H1 (cell line): ENCODE data around the gene PMPCB.

Experiments
- CHD1 ChIP-seq: IDR thresholded peaks from 2 replicates; pipeline ENCODE4 v1.6.1; 2012; ENCODE audit warnings: low read depth, low read length, improper control_type of control experiment
- CHD2 ChIP-seq: IDR thresholded peaks from 2 replicates; pipeline ENCODE4 v1.6.1; 2012; ENCODE audit warnings: low read length, improper control_type of control experiment
- CREB1 ChIP-seq: IDR thresholded peaks from 2 replicates; pipeline ENCODE4 v1.6.1; 2012; ENCODE audit warnings: inconsistent platforms
- EP300 ChIP-seq, 2 experiments: IDR thresholded peaks; 1 replicate in 1 of 2; 2 replicates in 1 of 2; pipeline ENCODE4 v1.6.1; 2011 to 2012; ENCODE audit warnings: low read depth in 2 of 2, low read length in 2 of 2, mild to moderate bottlenecking in 2 of 2, borderline replicate concordance in 1 of 2, inconsistent platforms in 1 of 2, moderate library complexity in 1 of 2
- EZH2 ChIP-seq: fragments of 200-600 bp; sonication (generic); IDR thresholded peaks from 2 replicates; pipeline ENCODE4 v1.7.1; 2012; ENCODE audit warnings: low read depth, mild to moderate bottlenecking, moderate library complexity, low read length, inconsistent platforms; ENCODE audit not compliant: severe bottlenecking
- KDM5A ChIP-seq: fragments of 200-600 bp; IDR thresholded peaks from 2 replicates; pipeline ENCODE4 v1.7.1; 2012; ENCODE audit warnings: mild to moderate bottlenecking, low read length, inconsistent platforms, mixed read lengths
- POLR2A ChIP-seq, 2 experiments: IDR thresholded peaks; 1 replicate in 1 of 2; 2 replicates in 1 of 2; pipeline ENCODE4 v1.6.1; 2011; ENCODE audit warnings: low read depth in 2 of 2, low read length in 2 of 2, mild to moderate bottlenecking in 2 of 2; ENCODE audit errors: control extremely low read depth in 1 of 2
- POLR2AphosphoS5 ChIP-seq: IDR thresholded peaks from 2 replicates; pipeline ENCODE4 v1.6.1; 2011; ENCODE audit warnings: low read depth, low read length
- RAD21 ChIP-seq, 2 experiments: IDR thresholded peaks in 1 of 2; conservative IDR thresholded peaks in 1 of 2; 2 replicates each; pipeline ENCODE4 v1.6.1; 2011; ENCODE audit warnings: low read depth in 2 of 2, low read length in 2 of 2, improper control_type of control experiment in 1 of 2, inconsistent platforms in 1 of 2, mild to moderate bottlenecking in 1 of 2, moderate library complexity in 1 of 2
- RFX5 ChIP-seq: IDR thresholded peaks from 2 replicates; pipeline ENCODE4 v1.6.1; 2011; ENCODE audit warnings: low read depth, low read length, improper control_type of control experiment, borderline replicate concordance
- RNF2 ChIP-seq: fragments of 200-900, 300-1000 bp; sonication (generic); IDR thresholded peaks from 2 replicates; pipeline ENCODE4 v1.7.1; 2016; ENCODE audit warnings: borderline replicate concordance, low read depth, mild to moderate bottlenecking, antibody characterized with exemption, low read length; ENCODE audit not compliant: poor library complexity, severe bottlenecking; ENCODE audit errors: missing control alignments
- SP4 ChIP-seq: IDR thresholded peaks from 2 replicates; pipeline ENCODE4 v1.6.1; 2012; ENCODE audit warnings: low read length, inconsistent platforms
- YY1 ChIP-seq: IDR thresholded peaks from 2 replicates; pipeline ENCODE4 v1.6.1; 2011; ENCODE audit warnings: low read depth, mild to moderate bottlenecking, low read length
- TF ChIP-seq, protein P1 (sequence below), 3 experiments: IDR thresholded peaks; 1 replicate in 2 of 3; 2 replicates in 1 of 3; pipeline versions ENCODE4 v1.5.1 to v1.6.1; 2011; ENCODE audit warnings: low read length in 3 of 3, mild to moderate bottlenecking in 3 of 3, inconsistent platforms in 2 of 3, low read depth in 1 of 3, moderate library complexity in 1 of 3; ENCODE audit not compliant: insufficient read depth in 1 of 3; ENCODE audit errors: control extremely low read depth in 1 of 3

DNA sequence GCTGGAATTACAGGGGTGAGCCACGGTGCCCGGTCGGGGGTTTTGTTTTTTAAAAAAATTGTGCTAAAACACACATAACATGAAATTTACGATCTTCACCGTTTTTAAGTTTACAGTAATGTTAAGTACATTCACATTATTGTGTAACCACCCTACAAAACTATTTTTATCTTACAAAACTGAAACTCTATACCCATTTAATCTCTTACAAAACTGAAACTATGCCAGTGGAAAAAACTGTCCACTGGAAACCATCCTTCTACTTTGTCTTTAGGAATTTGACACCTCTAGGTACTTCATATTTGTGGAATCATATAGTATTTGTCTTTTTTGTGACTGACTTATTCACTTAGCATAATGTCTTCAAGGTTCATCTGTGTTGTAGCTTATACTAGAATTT, 49.2 kb downstream of the PMPCB start:
- TF ChIP-seq, protein P1, sequence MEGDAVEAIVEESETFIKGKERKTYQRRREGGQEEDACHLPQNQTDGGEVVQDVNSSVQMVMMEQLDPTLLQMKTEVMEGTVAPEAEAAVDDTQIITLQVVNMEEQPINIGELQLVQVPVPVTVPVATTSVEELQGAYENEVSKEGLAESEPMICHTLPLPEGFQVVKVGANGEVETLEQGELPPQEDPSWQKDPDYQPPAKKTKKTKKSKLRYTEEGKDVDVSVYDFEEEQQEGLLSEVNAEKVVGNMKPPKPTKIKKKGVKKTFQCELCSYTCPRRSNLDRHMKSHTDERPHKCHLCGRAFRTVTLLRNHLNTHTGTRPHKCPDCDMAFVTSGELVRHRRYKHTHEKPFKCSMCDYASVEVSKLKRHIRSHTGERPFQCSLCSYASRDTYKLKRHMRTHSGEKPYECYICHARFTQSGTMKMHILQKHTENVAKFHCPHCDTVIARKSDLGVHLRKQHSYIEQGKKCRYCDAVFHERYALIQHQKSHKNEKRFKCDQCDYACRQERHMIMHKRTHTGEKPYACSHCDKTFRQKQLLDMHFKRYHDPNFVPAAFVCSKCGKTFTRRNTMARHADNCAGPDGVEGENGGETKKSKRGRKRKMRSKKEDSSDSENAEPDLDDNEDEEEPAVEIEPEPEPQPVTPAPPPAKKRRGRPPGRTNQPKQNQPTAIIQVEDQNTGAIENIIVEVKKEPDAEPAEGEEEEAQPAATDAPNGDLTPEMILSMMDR (IDR thresholded peaks at IDR 0.05; ENCODE audit: control extremely low read depth in 1 of 3, insufficient read depth in 1 of 3, low read depth in 1 of 3, low read length in 3 of 3): no peak
- TF ChIP-seq RAD21 (IDR thresholded peaks at IDR 0.05 in 1 of 2, conservative IDR thresholded peaks at IDR 0.05 in 1 of 2; ENCODE audit: low read depth in 2 of 2, low read length in 2 of 2): no peak
- TF ChIP-seq POLR2AphosphoS5: no peak
- TF ChIP-seq POLR2A (IDR thresholded peaks at IDR 0.05; ENCODE audit: control extremely low read depth in 1 of 2, low read depth in 2 of 2, low read length in 2 of 2): no peak
- no peak for TF ChIP-seq CHD1
- TF ChIP-seq EZH2: no peak
- TF ChIP-seq EP300 (IDR thresholded peaks at IDR 0.05; ENCODE audit: borderline replicate concordance in 1 of 2, low read depth in 2 of 2, low read length in 2 of 2): no peak
- no peak for TF ChIP-seq RFX5
- TF ChIP-seq RNF2: no peak
- TF ChIP-seq SP4: no peak
- no peak for TF ChIP-seq CHD2
- no peak for TF ChIP-seq KDM5A
- TF ChIP-seq YY1: no peak
- TF ChIP-seq CREB1: no peak
